ENCODE data around the gene GPANK1. TPM values are rescaled to one million over a fixed set of nuclear protein-coding genes. Genes with fewer than 3 reads are reported as not detected.

GPANK1 gene
- total RNA-seq, 1 donor from 2014 or later: 21.0 TPM

- H3K4me3 Mint-ChIP-seq: no peak overlapping the region
- peaks cover 3% of the 10 kb centered on the region for H4K20me1 ChIP-seq (ENCODE audit: low read depth)
- DNase-seq (ENCODE audit: low spot score): no peak
- no peak overlapping the region for H3K4me3 ChIP-seq
- TF ChIP-seq EZH2phosphoT487 (IDR thresholded peaks at IDR 0.05): no peak
- peak; percentile 50 for TF ChIP-seq CTCF (IDR thresholded peaks at IDR 0.05)
- peaks cover 43% of the 10 kb centered on the region for H3K36me3 Mint-ChIP-seq
- no peaks in the 10 kb centered on the region for H3K9me3 ChIP-seq (ENCODE audit: low read depth)
- H3K4me1 Mint-ChIP-seq: peaks cover 3% of the 10 kb centered on the region
- H3K27ac Mint-ChIP-seq: peak overlapping the region; percentile 34
- no peak overlapping the region for H3K9ac ChIP-seq
- H3K4me2 ChIP-seq: no peak overlapping the region
- no peaks in the 10 kb centered on the region for H3K79me2 ChIP-seq (ENCODE audit: low read depth)
- H3K27me3 ChIP-seq: no peaks in the 10 kb centered on the region
- H3K9me3 Mint-ChIP-seq: no peaks in the 10 kb centered on the region
- H3K36me3 ChIP-seq: no peaks in the 10 kb centered on the region
- H2AFZ ChIP-seq (replicated peaks): no peak overlapping the region
- peaks cover 5% of the 10 kb centered on the region for H3F3A ChIP-seq (ENCODE audit: low read depth)
- H3K27me3 Mint-ChIP-seq (ENCODE audit: insufficient read depth, low read depth): peaks cover 2% of the 10 kb centered on the region
- H3K4me1 ChIP-seq: no peaks in the 10 kb centered on the region
- no peak overlapping the region for H3K27ac ChIP-seq
These were observed 24.7 kb upstream of the GPANK1 start for GRCh38 chr6:31689249-31690110.

GRCh38 chr6:31687860-31688693, 23.3 kb upstream of the GPANK1 start:
- peaks cover 2% of the 10 kb centered on the region for H3K27me3 Mint-ChIP-seq (ENCODE audit: insufficient read depth, low read depth)
- no peaks in the 10 kb centered on the region for H3K9me3 Mint-ChIP-seq
- peak overlapping the region; percentile 57 for H3K27ac Mint-ChIP-seq
- Histone ChIP-seq H3K36me3 (no peaks in the 10 kb centered on the region), H2AFZ (replicated peaks) (no peak overlapping the region), H3K27me3 (no peaks in the 10 kb centered on the region), H3K4me1 (peaks cover 3% of the 10 kb centered on the region), H3F3A (ENCODE audit: low read depth) (peaks cover 18% of the 10 kb centered on the region), H3K4me2 (no peak overlapping the region), H3K9me3 (ENCODE audit: low read depth) (no peaks in the 10 kb centered on the region), H3K4me3 (no peak overlapping the region), H4K20me1 (ENCODE audit: low read depth) (peaks cover 8% of the 10 kb centered on the region), H3K79me2 (ENCODE audit: low read depth) (no peaks in the 10 kb centered on the region), H3K27ac (no peak overlapping the region), H3K9ac (no peak overlapping the region)
- no peak overlapping the region for H3K4me3 Mint-ChIP-seq
- DNase-seq (ENCODE audit: low spot score): no peak
- peaks cover 11% of the 10 kb centered on the region for H3K4me1 Mint-ChIP-seq
- peaks cover 38% of the 10 kb centered on the region for H3K36me3 Mint-ChIP-seq
- TF ChIP-seq CTCF (IDR thresholded peaks at IDR 0.05) (no peak), EZH2phosphoT487 (IDR thresholded peaks at IDR 0.05) (no peak), EZH2 (IDR thresholded peaks at IDR 0.05) (no peak)

GRCh38 chr6:31687321-31687720, 22.5 kb upstream of the GPANK1 start:
- peaks cover 14% of the 10 kb centered on the region for H3K4me1 Mint-ChIP-seq
- Histone ChIP-seq H3K9me3 (ENCODE audit: low read depth) (no peaks in the 10 kb centered on the region), H3K79me2 (ENCODE audit: low read depth) (no peaks in the 10 kb centered on the region), H2AFZ (replicated peaks) (no peak overlapping the region), H3K27ac (no peak overlapping the region), H4K20me1 (ENCODE audit: low read depth) (peaks cover 8% of the 10 kb centered on the region), H3K9ac (no peak overlapping the region), H3K27me3 (peaks cover 5% of the 10 kb centered on the region), H3K4me2 (no peak overlapping the region), H3K36me3 (no peaks in the 10 kb centered on the region), H3K4me3 (no peak overlapping the region), H3K4me1 (peaks cover 3% of the 10 kb centered on the region), H3F3A (ENCODE audit: low read depth) (peaks cover 25% of the 10 kb centered on the region)
- DNase-seq (ENCODE audit: low spot score): no peak
- TF ChIP-seq CTCF (IDR thresholded peaks at IDR 0.05): no peak
- no peak for TF ChIP-seq EZH2 (IDR thresholded peaks at IDR 0.05)
- no peak for TF ChIP-seq EZH2phosphoT487 (IDR thresholded peaks at IDR 0.05)
- peaks cover 2% of the 10 kb centered on the region for H3K27me3 Mint-ChIP-seq (ENCODE audit: insufficient read depth, low read depth)
- no peak overlapping the region for H3K4me3 Mint-ChIP-seq
- H3K36me3 Mint-ChIP-seq: peaks cover 36% of the 10 kb centered on the region
- H3K9me3 Mint-ChIP-seq: no peaks in the 10 kb centered on the region
- H3K27ac Mint-ChIP-seq: no peak overlapping the region

Data from neural progenitor cell (in vitro differentiated cells).